GM19455 (cell line): ENCODE measurements around the gene TCF7L2.
"Not testable (repeated sequence)": the region's sequence is repeated elsewhere in the genome, so short reads cannot be mapped to it uniquely, and the experiment has no call there.

ENCODE experiments used
- ATAC-seq: cut with Tn5 transposase; IDR thresholded peaks from one replicate; pipeline ENCODE4 v1.9.1; 2021; ENCODE audit not compliant: unreplicated experiment

Gene TCF7L2

DNA sequence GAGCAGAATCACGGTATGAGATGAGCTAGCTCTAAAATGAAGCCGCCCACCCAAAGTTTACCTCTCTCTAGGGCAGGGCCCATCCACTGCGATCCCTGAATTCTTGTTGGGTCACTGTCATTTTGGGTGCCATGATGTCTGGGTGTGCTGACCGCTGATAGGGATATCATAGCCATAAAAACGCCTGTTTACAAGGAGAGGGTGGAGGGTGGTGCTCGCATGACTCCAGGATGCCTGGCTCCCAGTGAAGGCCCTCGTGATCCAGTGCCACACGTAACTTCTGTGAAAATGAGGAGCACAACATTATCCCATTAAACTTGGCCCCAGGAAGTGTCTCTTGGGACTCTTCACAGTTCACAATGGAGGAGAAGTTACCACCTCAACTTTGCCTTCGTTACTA lies 139.5 kb downstream of the TCF7L2 start:
- no peak for ATAC-seq

DNA sequence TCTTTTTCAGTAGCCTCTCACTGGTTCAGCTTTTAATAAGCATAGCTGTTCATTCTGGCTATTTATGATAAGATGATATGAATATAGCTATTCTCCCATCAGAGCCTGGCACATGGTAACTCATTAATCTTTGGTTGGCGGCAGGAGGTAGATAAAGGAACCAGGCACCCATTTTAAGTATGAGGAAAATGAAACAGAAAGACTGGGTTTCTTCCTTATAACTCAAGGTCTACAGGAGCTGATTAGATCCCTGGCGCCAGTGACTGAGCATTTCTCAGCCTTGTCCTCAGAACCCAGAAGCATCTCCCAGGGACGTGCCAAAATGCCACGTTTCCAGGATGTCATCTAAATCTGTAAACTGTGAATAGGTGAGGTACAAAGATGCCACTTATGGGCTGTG lies 141.9 kb downstream of the TCF7L2 start:
- no peak for ATAC-seq

DNA sequence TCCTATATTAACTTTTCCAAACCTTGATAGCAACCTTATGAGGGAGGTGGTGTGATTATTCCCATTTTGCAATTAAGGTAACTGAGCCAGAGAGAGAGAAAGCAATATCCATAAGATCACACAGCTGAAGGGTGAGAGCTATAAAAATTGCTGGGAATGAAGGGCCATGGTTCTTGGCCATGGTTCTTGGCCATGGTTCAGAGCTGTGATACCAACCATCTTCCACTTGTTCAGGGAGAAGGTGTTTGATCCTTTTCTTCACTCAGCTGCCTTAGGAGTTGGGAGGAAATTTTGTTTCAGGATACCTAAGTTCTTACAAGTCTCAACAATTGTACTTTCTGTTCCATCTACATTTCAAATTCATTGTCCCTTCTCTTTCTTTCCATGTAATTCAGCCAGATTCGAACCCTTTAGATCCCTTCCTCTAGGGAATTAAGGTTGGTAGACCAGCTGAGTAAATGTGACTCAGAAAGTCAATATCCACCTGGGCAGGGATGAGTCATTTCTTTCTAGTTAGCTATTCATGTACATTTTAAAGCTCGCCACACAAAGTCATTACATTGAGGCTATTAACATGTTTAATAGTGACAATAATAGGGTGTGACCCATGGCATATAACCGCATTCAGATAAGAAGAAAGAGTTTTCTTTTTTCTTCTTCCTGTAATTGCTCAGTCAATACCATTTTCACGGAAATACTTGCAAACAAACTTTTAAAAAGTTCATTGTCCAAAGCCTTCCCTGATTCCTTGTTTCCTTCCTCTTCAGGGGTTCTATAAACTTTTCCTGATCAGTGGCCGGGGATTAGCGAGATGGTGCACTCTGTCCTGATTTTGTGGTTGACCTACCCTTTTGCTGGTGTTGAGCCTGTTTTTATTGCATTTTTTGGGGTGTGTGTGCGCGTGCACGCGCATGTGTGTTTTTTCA lies 143.4 kb downstream of the TCF7L2 start:
- ATAC-seq: no peak

DNA sequence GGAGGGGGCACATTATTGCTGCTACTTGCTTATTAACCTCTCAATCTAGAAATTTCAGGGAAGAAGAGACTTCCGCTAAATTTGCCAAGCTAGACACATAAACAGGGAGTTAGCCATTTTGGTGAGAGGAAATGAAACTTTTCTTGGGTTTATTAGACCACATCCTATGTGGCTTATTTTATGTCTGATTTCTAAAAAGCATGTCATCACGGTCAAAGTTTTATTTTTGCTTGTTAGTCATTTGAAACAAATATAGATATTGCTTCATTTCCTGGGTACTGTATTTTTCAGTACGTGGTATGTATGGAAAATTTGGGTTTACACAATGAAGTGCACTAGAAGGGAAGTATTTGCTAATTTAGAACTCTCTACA lies 144.1 kb downstream of the TCF7L2 start:
- no peak for ATAC-seq

DNA sequence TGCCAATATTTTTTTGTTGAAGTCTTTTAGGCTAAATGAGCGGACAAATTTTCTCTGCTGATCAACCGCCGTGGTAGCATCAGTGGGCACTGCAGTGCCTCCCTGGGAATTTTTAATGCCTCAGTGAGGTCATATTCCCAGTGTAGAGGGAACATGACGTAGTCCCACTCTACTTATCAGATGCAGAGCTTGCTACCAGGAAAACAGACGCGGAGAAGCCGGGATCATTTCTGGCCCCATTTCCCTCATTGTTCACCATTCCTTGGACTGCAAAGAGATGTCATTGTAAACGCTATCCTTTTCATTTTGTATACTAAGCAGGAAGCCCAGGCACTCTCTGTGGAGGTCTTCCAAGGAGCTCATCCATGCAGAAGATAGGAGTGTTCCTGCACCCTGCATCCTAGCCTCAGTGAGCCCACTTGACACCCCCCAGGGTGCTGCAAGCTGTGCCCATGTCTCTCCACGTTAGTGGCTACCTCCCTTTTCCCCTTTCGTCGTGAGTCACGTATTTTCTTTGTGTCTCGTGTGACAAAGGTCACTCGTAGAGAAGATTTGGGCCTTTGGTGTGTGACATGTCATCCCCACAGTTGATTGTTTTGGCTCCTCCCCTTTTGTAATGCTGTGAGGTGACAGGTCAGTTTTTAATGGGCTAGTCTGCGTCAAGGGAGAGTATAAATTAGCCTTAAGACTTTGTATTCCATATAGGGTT lies 145.5 kb downstream of the TCF7L2 start:
- ATAC-seq: no peak

DNA sequence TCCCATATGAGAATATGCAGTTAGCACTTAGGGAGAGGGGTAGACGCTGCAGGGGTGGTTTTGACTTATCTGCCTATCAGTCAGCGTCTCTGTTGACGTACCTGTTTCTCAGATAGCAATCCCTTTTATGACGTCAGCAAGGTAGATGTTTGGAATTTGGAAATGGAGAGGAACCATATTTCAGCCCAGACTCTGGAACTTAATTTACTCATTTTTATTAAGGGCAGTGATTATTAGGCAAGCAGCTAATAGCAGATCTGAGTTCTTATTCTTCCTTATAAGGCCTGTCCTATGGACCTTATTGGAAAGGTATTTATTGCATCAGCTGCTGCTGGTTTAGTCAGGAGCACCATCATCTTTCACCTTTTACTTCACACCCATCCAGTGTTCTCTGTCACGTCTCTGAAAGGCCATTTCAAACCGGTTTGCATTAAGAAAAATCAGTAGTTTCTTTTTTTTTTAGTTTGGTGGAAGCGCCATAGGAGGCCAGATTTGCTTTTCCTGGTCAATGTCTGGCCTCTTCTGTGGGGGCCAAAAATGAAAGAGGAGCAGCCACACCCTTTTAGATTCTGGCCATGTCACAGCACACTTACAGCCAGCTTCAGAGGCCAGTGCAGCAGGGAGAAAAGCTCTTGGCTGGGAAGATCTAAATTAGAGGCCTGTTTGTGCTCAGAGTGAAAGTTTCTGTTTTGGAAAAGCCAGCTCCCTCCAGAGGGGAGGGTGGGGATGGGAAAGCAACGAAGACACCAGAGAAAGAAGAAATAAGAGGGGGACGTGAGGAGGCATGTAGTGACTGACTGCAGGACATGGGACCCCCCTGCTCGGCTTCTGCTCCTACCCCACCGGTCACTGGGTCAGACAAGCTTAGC lies 146.3 kb downstream of the TCF7L2 start:
- no peak for ATAC-seq

DNA sequence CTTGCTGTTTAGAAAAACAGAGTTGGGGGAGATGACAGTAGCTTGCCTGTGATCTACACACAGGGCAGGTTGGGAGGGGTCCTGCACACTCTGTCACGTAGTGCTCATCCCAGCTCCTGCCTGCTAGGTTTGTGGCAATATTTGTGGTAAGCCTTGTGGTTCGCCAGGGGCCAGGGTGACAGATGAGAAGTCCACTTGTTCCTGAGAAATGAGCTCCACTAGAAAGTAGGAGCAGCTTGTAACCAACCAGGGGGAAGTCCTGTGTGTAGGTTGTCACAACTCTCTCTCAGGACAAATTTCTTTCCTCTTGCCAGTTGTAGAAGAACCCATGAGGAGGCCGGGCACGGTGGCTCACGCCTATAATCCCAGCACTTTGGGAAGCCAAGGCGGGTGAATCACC lies 147.0 kb downstream of the TCF7L2 start:
- no peak for ATAC-seq

DNA sequence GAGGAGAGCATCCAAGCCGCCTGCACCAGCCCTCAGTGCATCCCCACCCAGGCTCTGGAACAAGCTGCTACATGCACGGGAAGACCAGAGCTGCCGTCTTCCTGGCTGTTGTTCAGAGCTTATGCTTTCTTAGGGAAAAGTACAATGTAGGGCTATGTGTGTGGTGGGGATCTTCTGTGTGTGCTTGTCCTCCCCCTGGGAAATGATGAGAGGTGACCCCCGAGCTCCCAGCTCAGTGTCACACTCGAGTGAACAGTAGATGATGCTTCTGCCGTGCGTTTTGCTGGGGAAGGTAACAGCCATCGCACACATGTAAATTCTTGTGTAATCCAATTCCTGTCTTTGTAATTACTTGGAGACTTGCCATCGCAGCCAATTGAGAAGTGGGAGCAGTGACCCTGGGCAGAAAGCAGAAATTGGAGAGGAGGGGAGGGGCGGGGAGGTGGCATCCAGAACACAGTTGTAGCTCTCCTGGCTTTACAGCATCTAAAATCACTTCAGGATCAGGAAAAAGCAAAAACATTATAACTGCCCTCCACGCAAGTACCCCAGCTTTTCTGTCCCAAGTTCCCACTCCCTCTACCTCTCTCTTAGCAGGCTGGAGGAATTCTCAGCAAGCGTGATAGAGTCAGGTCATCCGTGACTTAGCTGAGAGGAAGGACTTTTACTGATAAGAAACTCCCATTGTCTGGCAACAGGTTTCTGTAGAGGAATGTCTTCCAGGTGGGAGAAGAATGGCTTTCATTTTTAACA lies 149.6 kb downstream of the TCF7L2 start:
- no peak for ATAC-seq

DNA sequence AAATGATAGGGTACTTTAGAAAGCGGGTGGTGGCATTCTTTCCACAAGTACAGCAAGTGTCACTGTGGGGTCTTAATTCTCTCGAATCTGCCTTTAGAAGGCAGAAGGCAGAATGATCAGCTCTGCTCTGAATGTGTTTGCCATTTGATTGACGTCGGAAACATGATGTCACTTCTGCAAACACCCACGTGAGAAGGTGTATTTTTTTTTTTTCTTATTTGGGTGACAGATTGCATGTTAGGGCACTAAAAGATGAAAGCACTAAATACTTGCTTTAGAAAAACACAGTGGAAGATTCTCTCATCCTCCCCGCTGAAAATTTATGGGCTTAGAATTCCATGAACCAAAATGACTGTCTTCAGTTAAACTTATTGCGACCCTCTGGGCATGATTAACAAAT lies 150.2 kb downstream of the TCF7L2 start:
- no peak for ATAC-seq

DNA sequence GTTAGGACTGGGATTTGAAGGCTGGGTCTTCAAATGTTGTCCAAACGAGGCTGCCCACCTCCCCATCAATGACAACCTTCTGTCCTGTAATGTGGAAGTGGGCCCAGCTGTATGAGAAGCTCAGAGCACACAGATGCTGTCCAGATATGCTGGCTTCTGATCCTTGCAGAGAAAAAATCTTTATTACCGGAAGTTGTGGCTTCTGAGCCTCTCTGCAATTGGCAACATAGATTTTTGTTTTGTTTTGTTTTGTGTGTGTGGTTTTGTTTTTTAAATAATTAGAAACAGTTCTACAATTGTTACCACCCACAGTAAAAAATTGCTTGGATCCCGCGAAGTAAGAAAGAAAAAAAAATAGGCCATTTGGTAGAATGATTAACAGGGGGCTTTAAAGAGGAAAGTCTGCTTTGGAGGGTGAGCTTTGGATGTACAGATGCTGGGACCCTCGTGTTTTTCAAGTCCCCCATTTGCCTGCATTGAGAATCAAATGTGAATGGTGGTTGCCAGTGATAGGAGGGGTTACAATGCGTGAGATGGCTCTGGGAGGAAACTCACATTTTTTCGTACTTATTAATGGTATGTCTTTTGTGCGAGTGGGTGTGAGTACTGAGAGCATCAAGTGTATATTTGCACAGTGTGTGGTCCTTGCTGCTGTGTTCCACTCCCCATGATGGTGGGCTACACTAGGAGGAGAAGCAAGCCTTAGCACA lies 153.2 kb downstream of the TCF7L2 start:
- ATAC-seq: no peak

DNA sequence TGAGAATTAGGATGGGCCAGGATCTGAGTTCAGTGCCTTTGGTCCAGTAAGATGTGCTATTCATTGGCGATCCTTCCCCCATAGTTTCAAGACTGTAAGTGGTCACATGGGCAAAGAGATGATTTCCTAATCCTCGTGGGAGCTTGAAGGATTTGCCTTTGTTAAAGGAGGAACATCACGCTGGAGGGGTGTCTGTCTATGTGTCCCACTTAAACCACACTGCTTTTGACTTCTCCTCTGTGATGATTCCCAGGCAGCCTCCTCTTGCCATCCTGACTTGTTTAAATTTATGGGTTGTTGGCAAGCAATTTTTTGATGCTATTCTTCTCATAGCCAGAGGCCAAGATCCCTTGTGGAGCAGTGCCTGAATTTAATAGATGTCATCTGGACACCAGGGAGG lies 154.0 kb downstream of the TCF7L2 start:
- ATAC-seq: no peak

DNA sequence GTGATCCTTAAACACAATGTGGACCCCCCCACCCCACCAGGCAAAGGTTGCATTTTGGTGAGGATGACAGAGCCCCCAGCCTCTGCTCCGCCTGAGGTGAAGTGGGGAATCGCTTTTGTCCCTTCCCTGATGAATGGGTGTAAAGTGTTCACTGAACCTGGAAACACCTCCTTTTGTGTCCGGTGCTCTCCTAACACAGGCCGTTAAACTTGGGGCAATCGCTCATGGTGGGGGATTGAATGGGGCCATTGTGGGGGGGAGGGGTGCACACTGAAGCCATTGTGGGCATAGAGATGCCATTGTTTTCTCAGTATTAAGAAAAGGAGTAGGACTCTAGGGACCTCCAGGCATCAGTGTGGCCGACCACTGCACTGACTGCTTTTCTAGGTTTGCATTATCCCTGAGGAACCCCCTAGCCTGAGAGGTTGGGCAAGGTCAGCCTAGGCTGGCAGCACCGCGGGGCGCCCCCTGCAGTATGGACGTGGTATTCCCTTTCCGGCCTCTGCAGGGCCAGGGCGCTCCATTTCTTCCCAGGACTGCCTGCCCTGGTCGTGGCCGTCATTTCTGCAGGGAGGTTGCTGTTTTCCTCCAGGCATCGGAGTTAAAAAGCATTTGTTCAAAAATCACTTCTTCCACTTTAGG lies 158.3 kb downstream of the TCF7L2 start:
- no peak for ATAC-seq

DNA sequence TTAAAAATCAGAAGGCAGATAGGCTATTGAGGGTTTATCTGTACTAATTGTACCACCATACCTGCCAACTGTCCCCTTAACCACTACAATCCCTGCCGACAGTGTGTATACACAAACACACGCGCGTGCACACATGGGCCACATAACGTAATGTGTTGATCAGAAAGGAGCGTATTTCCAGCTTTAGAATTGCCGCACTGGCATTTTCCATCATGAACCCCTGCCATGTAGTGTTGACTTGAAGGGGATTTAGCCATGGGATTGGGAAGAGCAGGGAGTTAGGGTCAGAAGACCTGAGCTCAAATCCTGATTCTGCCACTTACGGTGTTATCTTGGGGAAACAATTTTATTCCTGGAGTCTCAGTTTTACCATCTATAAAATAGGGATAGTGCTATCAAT lies 158.9 kb downstream of the TCF7L2 start:
- ATAC-seq: no peak

DNA sequence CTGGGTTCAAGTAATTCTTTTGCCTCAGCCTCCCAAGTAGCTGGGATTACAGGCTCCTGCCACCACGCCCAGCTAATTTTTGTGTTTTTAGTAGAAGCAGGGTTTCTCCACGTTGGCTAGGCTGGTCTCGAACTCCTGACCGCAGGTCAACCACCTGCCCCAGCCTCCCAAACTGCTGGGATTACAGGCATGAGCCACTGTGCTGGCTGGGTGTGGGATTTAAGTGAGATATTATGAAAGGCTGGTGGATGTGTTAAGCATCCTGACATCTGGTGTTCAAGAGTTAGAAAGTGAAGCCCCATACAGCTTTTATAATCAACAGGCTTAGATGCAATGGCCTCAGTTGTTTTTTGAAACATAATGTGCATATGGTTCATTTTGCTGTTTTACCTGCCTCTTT lies 159.4 kb downstream of the TCF7L2 start:
- ATAC-seq: not testable (repeated sequence)

DNA sequence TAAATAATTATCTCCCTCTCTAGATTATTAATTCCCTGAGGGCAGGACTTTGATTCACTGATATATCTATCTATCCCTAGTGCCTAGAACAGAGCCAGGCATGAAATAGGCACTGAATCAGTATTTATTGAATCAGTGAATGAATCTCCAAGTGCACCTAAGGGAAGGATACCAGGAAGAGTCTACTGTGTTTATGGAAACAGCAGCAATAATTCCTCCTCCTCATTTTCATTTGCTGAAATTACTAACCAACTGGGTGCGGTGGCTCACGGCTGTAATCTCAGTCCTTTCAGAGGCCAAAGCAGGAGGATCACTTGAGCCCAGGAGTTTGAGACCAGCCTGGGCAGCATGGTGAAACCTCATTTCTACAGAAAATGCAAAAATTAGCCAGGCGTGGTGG lies 161.2 kb downstream of the TCF7L2 start:
- ATAC-seq: no peak

DNA sequence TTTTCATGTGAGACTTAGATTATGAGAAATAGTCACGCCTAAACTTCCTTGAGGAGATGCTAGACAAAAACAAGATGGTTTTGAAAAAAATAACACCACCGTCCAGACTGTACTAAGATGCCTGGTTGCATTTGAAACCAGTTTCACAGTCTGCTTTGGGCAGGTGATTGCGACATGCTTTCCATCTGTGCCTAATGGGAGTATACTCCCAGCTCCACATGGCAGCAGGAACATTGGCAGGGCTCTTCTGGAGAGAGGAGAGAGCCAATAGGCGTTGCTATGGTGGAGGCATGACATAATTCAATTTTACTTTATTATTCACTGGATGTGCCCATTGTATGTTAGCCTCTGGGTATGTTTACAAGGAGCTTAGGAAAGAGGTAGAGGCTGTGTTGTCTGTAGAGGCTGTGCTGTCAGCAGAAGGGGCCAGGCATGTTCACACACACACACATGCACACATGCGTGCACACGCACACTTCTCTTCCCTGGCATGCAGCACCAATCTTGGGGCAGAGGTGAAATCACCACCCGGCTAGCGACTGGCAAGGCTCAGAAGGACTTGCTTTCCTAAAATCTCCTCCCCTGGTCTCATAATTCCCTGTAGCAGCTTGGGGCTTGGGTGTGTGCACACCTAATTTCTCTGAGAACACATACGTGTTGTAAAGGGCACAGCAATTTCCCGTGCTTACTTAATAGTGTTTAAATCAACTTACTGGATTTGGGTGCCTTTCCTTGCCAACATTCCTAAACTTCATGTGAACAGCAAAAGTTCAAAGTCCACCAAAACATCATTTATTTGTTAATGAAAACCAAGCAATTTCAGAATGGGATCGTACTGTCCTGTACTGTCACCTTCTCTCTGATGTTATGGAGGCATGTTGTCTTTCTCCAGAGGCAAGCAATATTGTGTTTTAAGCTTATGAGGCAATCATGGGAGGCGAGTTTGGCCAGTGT lies 162.1 kb downstream of the TCF7L2 start:
- no peak for ATAC-seq

DNA sequence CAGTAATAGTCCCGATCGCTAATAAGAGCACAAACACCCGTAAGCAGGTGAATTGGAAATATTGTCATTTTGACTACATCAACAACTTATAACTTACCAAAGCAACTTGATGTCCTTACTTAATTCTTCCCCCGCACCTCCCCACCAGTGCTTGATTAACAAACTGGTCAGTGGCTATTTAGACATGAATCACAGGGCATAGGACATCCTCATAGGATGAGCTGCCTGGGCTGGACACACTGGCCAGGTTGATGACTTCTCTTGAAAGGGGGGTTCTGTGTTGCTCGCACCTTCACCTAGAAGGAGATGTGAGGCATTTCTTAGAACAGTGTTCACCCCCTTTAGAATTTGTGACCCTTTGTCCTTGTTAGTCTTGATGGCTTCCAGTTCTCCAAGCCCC lies 163.2 kb downstream of the TCF7L2 start:
- ATAC-seq: no peak

DNA sequence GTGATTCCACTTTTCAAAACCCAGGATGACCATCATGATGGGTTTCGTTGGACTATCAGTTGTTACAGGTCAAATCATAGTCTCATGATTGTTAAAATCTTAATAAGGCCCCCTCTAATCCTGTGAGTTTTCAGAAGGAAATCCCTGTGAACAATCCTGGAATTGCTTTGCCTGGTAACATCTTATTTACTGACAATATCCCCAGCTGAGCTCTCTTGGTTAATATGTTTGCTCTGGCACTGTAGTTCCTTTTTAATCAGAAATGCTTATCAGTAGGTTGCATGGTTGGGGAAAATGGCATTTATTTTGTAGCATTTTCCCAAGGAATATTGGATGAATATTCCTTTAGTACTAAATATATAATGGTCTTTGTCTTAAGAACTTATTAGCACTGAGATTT lies 163.9 kb downstream of the TCF7L2 start:
- no peak for ATAC-seq

DNA sequence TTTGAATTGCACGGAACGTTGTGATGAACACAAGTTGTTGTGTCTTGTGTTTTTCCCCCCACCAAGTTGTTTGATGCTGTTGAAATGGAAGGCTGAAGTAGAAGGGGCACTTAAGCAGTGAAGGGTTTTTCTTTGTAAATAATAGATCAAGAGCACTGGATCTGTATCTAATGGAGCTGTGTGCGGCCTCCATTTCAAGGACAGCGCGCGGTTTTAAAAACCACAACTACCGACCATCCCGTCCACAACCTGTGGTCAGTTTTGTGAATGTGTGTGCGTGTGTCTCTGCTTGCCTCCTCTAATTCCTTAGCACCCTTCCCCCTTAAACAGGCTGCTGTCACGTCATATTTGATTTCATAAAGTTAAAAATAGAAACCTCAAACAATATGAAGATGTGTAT lies 165.5 kb downstream of the TCF7L2 start:
- ATAC-seq: no peak
